Gastrocnemius medialis (tissue), 4 donors: Measurements from ENCODE around the gene ZNF70.

ENCODE experiments used
- CTCF ChIP-seq, 5 experiments: fragments of 450-650 bp in 3 of 5; fragments of 200-600 bp in 2 of 5; sonication (generic) in 2 of 5; IDR thresholded peaks in 4 of 5; conservative IDR thresholded peaks in 1 of 5; 1 replicate in 4 of 5; 2 replicates in 1 of 5; pipeline ENCODE4 v1.5.1; 2016 to 2019; ENCODE audit warnings: antibody characterized with exemption in 5 of 5, mild to moderate bottlenecking in 3 of 5, moderate library complexity in 3 of 5
- POLR2A ChIP-seq, 2 donors: fragments of 450-650 bp; IDR thresholded peaks; one replicate each; pipeline ENCODE4 v1.6.1; 2017; ENCODE audit warnings: antibody characterized with exemption in 2 of 2, mild to moderate bottlenecking in 2 of 2, moderate library complexity in 2 of 2

GRCh38 chr22:23774922-23775436 is 24.1 kb upstream of the ZNF70 start:
- TF ChIP-seq CTCF (IDR thresholded peaks at IDR 0.05 in 4 of 5, conservative IDR thresholded peaks at IDR 0.05 in 1 of 5) (no peak), POLR2A (IDR thresholded peaks at IDR 0.05) (no peak)
